ENCODE results near the gene OR51A4. TPM values are rescaled to one million over a fixed set of nuclear protein-coding genes. Genes with fewer than 3 reads are reported as not detected.

The OR51A4 gene
- total RNA-seq = not detected

- no peak for DNase-seq (ENCODE audit: low spot score)
- no peak within 1 kb of the TSS for H3K4me3 ChIP-seq
- H3K4me1 ChIP-seq (ENCODE audit: control insufficient read depth in 1 of 2, low read depth in 2 of 2) = no peaks in the 10 kb centered on the region
- H3K9me3 ChIP-seq = no peaks in the 10 kb centered on the region
- H3K27me3 ChIP-seq (replicated peaks; ENCODE audit: insufficient read depth) = no peaks in the 10 kb centered on the region
- ATAC-seq (ENCODE audit: insufficient number of reproducible peaks, low FRiP score, low read depth) = no peak
- TF ChIP-seq CTCF (IDR thresholded peaks at IDR 0.05) = no peak
- no peak within 1 kb of the TSS for H3K27ac ChIP-seq
- H3K36me3 ChIP-seq = no peaks in the 10 kb centered on the region
These were observed at the start of gene OR51A4 for GRCh38 chr11:4947505-4947904. Gene OR51A4 (minus strand): TSS chr11:4947605. CDS start chr11:4947100, 505 bp downstream.

GRCh38 chr11:4994551-4994950 is 47.1 kb upstream of the OR51A4 start, which contains the start of gene OR51L1:
Gene OR51L1 (plus strand): TSS chr11:4994851. CDS start chr11:4998983, 4,132 bp downstream.
- Histone ChIP-seq H3K27ac (no peak within 1 kb of the TSS), H3K27me3 (replicated peaks; ENCODE audit: insufficient read depth) (no peaks in the 10 kb centered on the region), H3K4me1 (ENCODE audit: control insufficient read depth in 1 of 2, low read depth in 2 of 2) (no peaks in the 10 kb centered on the region), H3K9me3 (no peaks in the 10 kb centered on the region), H3K36me3 (no peaks in the 10 kb centered on the region), H3K4me3 (no peak within 1 kb of the TSS)
- ATAC-seq (ENCODE audit: insufficient number of reproducible peaks, low FRiP score, low read depth) (no peak), DNase-seq (ENCODE audit: low spot score) (no peak)
- TF ChIP-seq CTCF (IDR thresholded peaks at IDR 0.05) = no peak

GRCh38 chr11:4991060-4991459 is 43.7 kb upstream of the OR51A4 start:
- H3K9me3 ChIP-seq = no peaks in the 10 kb centered on the region
- H3K4me3 ChIP-seq = no peak overlapping the region
- no peak overlapping the region for H3K27ac ChIP-seq
- no peaks in the 10 kb centered on the region for H3K36me3 ChIP-seq
- DNase-seq (ENCODE audit: low spot score) (no peak), ATAC-seq (ENCODE audit: insufficient number of reproducible peaks, low FRiP score, low read depth) (no peak)
- H3K4me1 ChIP-seq (ENCODE audit: control insufficient read depth in 1 of 2, low read depth in 2 of 2) = no peaks in the 10 kb centered on the region
- no peaks in the 10 kb centered on the region for H3K27me3 ChIP-seq (replicated peaks; ENCODE audit: insufficient read depth)
- no peak for TF ChIP-seq CTCF (IDR thresholded peaks at IDR 0.05)

GRCh38 chr11:4983841-4984240 is 36.4 kb upstream of the OR51A4 start:
- no peak overlapping the region for H3K4me3 ChIP-seq
- H3K36me3 ChIP-seq = no peaks in the 10 kb centered on the region
- no peaks in the 10 kb centered on the region for H3K27me3 ChIP-seq (replicated peaks; ENCODE audit: insufficient read depth)
- H3K27ac ChIP-seq = no peak overlapping the region
- H3K9me3 ChIP-seq = no peaks in the 10 kb centered on the region
- no peak for TF ChIP-seq CTCF (IDR thresholded peaks at IDR 0.05)
- ATAC-seq (ENCODE audit: insufficient number of reproducible peaks, low FRiP score, low read depth) = no peak
- no peak for DNase-seq (ENCODE audit: low spot score)
- H3K4me1 ChIP-seq (ENCODE audit: control insufficient read depth in 1 of 2, low read depth in 2 of 2) = no peaks in the 10 kb centered on the region

- H3K9me3 ChIP-seq = no peaks in the 10 kb centered on the region
- DNase-seq (ENCODE audit: low spot score) = no peak
- no peak overlapping the region for H3K4me3 ChIP-seq
- TF ChIP-seq CTCF (IDR thresholded peaks at IDR 0.05) = no peak
- H3K36me3 ChIP-seq = no peaks in the 10 kb centered on the region
- no peaks in the 10 kb centered on the region for H3K27me3 ChIP-seq (replicated peaks; ENCODE audit: insufficient read depth)
- H3K27ac ChIP-seq = no peak overlapping the region
- no peaks in the 10 kb centered on the region for H3K4me1 ChIP-seq (ENCODE audit: control insufficient read depth in 1 of 2, low read depth in 2 of 2)
- ATAC-seq (ENCODE audit: insufficient number of reproducible peaks, low FRiP score, low read depth) = no peak
These were observed 35.3 kb upstream of the OR51A4 start for GRCh38 chr11:4982678-4983077.
